NB4 (cell line): Measurements from ENCODE around the gene EPB41L3.
"Not testable (repeated sequence)": the region's sequence is repeated elsewhere in the genome, so short reads cannot be mapped to it uniquely, and the experiment has no call there.

Experiments
- DNase-seq: peaks from one replicate; pipeline ENCODE4 v3.0.0; 2010; ENCODE audit warnings: low read depth
- H3K4me3 ChIP-seq: one replicate; pipeline ENCODE4 v1.5.1; 2011; ENCODE audit warnings: mild to moderate bottlenecking, low read depth, low read length, moderate library complexity
- MAX ChIP-seq: IDR thresholded peaks from 2 replicates; pipeline ENCODE4 v1.6.1; 2011; ENCODE audit warnings: low read depth, low read length
- MYC ChIP-seq: IDR thresholded peaks from 2 replicates; pipeline ENCODE4 v1.6.1; 2011; ENCODE audit warnings: low read depth, low read length
- POLR2A ChIP-seq: IDR thresholded peaks from 2 replicates; pipeline ENCODE4 v1.6.1; 2011; ENCODE audit warnings: mild to moderate bottlenecking; ENCODE audit not compliant: insufficient read length; ENCODE audit errors: extremely low read depth
- TF ChIP-seq, protein P1 (sequence below): IDR thresholded peaks from one replicate; pipeline ENCODE4 v1.5.1; 2012; ENCODE audit warnings: low read depth, low read length

EPB41L3 gene

GRCh38 chr18:5582076-5582475 is 38.3 kb upstream of the EPB41L3 start:
- DNase-seq, result no peak
- no peak overlapping the region for H3K4me3 ChIP-seq
- TF ChIP-seq MYC (no peak), MAX (no peak), POLR2A (no peak)
- TF ChIP-seq, protein P1, sequence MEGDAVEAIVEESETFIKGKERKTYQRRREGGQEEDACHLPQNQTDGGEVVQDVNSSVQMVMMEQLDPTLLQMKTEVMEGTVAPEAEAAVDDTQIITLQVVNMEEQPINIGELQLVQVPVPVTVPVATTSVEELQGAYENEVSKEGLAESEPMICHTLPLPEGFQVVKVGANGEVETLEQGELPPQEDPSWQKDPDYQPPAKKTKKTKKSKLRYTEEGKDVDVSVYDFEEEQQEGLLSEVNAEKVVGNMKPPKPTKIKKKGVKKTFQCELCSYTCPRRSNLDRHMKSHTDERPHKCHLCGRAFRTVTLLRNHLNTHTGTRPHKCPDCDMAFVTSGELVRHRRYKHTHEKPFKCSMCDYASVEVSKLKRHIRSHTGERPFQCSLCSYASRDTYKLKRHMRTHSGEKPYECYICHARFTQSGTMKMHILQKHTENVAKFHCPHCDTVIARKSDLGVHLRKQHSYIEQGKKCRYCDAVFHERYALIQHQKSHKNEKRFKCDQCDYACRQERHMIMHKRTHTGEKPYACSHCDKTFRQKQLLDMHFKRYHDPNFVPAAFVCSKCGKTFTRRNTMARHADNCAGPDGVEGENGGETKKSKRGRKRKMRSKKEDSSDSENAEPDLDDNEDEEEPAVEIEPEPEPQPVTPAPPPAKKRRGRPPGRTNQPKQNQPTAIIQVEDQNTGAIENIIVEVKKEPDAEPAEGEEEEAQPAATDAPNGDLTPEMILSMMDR, result no peak

GRCh38 chr18:5574843-5575242 is 31.0 kb upstream of the EPB41L3 start:
- no peak overlapping the region for H3K4me3 ChIP-seq
- DNase-seq, result no peak

DNA sequence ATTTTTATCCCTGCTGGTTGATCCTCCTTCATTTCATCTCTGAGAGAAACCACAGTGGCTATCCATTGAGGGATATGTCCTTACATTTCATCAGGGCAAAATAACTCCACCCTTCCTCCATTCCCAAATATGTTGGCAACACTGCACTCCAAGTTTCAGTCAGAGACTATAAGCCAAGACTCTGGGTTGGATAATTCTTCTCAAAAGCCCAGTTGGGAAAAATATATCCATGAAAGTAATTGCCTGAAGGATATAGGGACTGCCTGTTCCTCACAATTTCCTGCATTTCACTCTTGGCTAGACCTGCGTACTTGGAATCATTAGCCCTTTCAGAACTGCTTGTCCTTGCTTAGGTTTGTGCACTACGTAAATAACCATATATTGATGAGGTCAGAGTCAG is 27.9 kb upstream of the EPB41L3 start:
- TF ChIP-seq MYC (no peak), MAX (no peak), POLR2A (no peak)
- TF ChIP-seq, protein P1, result no peak
- no peak overlapping the region for H3K4me3 ChIP-seq
- DNase-seq, result no peak

More at GRCh38 chr18:5574843-5575242, 31.0 kb upstream of the EPB41L3 start:
- TF ChIP-seq POLR2A (no peak), MAX (no peak), MYC (no peak)
- TF ChIP-seq, protein P1, result no peak

- peak; percentile 51 for DNase-seq
- not testable (repeated sequence) for H3K4me3 ChIP-seq
Observed at GRCh38 chr18:5570613-5571012, 26.8 kb upstream of the EPB41L3 start.

DNA sequence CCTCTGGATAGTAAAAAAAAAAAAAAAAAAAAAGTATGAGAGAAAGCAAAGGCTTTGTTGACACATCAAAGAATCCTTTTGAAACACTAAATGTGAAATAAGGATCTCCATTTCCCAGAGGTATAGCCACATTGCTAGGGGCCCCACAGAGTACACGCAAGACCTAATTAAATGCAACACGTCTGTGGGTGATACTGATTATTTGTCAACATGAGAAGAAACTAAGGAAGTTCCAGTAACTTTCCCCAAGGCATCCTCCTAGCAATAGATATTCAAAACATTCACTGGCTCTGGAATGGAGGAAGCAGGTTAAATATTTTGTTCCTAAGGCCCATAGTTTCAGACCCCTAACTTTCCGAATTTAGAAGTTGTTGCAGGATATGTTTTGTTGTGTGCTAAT is 24.6 kb upstream of the EPB41L3 start:
- TF ChIP-seq MYC, result no peak
- TF ChIP-seq POLR2A, result no peak
- no peak for TF ChIP-seq MAX
- TF ChIP-seq, protein P1, result no peak
- DNase-seq, result no peak
- no peak overlapping the region for H3K4me3 ChIP-seq

- no peak for TF ChIP-seq MYC
- TF ChIP-seq POLR2A, result no peak
- no peak for TF ChIP-seq MAX
- H3K4me3 ChIP-seq, result no peak overlapping the region
- no peak for DNase-seq
Observed at GRCh38 chr18:5558851-5559250, 15.1 kb upstream of the EPB41L3 start.

GRCh38 chr18:5556310-5556974 is 12.6 kb upstream of the EPB41L3 start:
- no peak for DNase-seq
- TF ChIP-seq MAX (no peak), MYC (no peak)
- TF ChIP-seq, protein P1, result no peak
- H3K4me3 ChIP-seq, result no peak overlapping the region
